GM23338 (cell line): Measurements from ENCODE around the gene PDRG1.

ENCODE experiments used
- CTCF ChIP-seq, 2 experiments: fragments of 200-600 bp in 1 of 2; sonication (generic) in 1 of 2; conservative IDR thresholded peaks; 2 replicates each; pipeline versions ENCODE4 v1.5.1 to v1.6.1; 2016 to 2017; ENCODE audit warnings: antibody characterized with exemption in 2 of 2, low read depth in 2 of 2, mild to moderate bottlenecking in 2 of 2, moderate library complexity in 1 of 2
- ETS1 ChIP-seq: IDR thresholded peaks from 2 replicates; pipeline ENCODE4 v1.6.1; 2016; ENCODE audit warnings: antibody characterized with exemption
- EZH2 ChIP-seq: fragments of 200-600 bp; sonication (generic); IDR thresholded peaks from one replicate; pipeline ENCODE4 v1.8.0; 2017; ENCODE audit warnings: antibody characterized with exemption, mild to moderate bottlenecking, low read depth; ENCODE audit not compliant: unreplicated experiment
- EZH2phosphoT487 ChIP-seq: fragments of 200-600 bp; sonication (generic); IDR thresholded peaks from one replicate; pipeline ENCODE4 v1.8.1; 2018; ENCODE audit warnings: antibody characterized with exemption; ENCODE audit not compliant: unreplicated experiment
- POLR2AphosphoS5 ChIP-seq: IDR thresholded peaks from 2 replicates; pipeline ENCODE4 v1.6.1; 2016; ENCODE audit warnings: antibody characterized with exemption, low read depth
- REST ChIP-seq: IDR thresholded peaks from one replicate; pipeline ENCODE4 v1.6.1; 2018; ENCODE audit warnings: antibody characterized with exemption; ENCODE audit not compliant: unreplicated experiment
- STAT1 ChIP-seq: IDR thresholded peaks from one replicate; pipeline ENCODE4 v1.6.1; 2016; ENCODE audit warnings: antibody characterized with exemption; ENCODE audit not compliant: unreplicated experiment
- ZNF114 ChIP-seq: fragments of 250-450 bp; sonication (Bioruptor Pico); IDR thresholded peaks from 2 replicates; pipeline ENCODE4 v1.5.0; 2020; ENCODE audit warnings: mild to moderate bottlenecking, moderate library complexity

GRCh38 chr20:31906001-31906400, 45.8 kb downstream of the PDRG1 start:
- no peak for TF ChIP-seq EZH2
- no peak for TF ChIP-seq CTCF (conservative IDR thresholded peaks at IDR 0.05; ENCODE audit: low read depth in 2 of 2)
- TF ChIP-seq POLR2AphosphoS5 = no peak
- no peak for TF ChIP-seq REST
- TF ChIP-seq EZH2phosphoT487 = no peak
- no peak for TF ChIP-seq ETS1
- no peak for TF ChIP-seq ZNF114 (CRISPR knock-in tag)
- no peak for TF ChIP-seq STAT1
